HG03354 (cell line): Measurements from ENCODE around the gene GPRIN1.

Source experiments
- ATAC-seq: cut with Tn5 transposase; IDR thresholded peaks from one replicate; pipeline ENCODE4 v1.9.1; 2021; ENCODE audit warnings: mild to moderate bottlenecking; ENCODE audit not compliant: unreplicated experiment, poor library complexity, severe bottlenecking

GPRIN1 gene

DNA sequence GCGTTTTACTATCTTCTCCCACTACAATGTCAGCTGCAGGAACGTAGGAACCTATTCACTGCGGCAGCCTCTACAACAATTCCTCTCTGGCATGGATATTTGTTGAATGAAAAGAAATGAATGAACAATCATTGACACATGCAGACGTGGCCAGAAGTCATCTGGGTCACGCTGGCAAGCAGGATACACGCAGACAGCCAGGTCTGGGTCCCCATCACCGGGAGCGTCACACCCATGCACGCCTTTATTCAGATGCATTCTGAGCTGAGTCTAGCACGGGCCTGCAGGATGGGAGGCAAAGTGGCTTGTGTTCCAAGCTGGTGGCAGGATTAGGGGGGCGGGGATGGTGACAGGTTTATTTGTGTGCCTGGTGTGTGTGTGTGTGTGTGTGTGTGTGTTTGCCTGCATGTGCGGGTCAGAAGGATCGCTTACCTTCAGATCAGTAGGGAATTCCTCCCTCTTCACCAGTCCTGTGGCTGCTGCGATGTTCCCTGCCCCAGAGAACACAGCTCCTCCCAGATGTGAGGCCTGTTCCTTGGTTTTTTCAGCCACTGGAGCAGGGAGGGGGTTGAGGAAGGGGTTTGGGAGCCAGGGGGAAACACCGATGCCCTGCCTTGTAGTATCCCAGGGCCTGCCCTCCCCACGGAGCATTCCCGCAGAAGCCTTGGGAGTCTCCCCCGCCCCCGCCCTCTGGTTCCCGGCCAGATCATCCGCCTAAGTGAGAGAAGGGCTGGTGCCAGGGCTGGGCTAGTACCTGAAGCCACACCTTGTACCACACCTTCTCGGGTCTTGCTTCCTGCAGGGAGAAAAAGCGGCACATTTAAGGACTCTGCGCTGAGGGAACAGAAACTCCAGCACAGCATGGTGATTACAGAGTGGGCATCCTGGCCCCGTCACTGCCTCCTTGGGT is 16.3 kb upstream of the GPRIN1 start:
- ATAC-seq, result no peak

GRCh38 chr5:176625512-176625911 is 15.6 kb upstream of the GPRIN1 start:
- no peak for ATAC-seq

GRCh38 chr5:176624938-176625337 is 15.0 kb upstream of the GPRIN1 start:
- ATAC-seq, result no peak

DNA sequence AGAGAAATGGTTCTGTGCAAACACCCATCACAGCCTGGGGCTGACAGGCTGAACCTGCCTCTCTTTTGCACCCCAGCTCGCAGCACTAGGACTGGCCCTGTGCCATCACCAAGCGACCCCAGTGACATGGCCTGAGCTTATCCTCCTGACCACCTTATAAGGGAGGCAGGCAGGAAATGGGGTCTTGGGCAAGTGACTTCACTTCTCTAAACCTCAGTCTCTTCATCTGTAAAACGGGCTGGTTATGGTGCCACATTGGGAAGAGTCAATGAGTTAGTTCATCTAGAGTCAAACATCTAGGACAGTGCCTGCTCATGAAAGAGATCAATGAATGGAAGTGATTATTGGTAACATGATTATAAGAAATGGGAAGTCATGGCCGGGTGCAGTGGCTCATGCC is 14.2 kb upstream of the GPRIN1 start:
- ATAC-seq, result no peak

- no peak for ATAC-seq
These were observed 11.7 kb upstream of the GPRIN1 start for GRCh38 chr5:176621661-176622079.

GRCh38 chr5:176620333-176620981 is 10.5 kb upstream of the GPRIN1 start:
- no peak for ATAC-seq

DNA sequence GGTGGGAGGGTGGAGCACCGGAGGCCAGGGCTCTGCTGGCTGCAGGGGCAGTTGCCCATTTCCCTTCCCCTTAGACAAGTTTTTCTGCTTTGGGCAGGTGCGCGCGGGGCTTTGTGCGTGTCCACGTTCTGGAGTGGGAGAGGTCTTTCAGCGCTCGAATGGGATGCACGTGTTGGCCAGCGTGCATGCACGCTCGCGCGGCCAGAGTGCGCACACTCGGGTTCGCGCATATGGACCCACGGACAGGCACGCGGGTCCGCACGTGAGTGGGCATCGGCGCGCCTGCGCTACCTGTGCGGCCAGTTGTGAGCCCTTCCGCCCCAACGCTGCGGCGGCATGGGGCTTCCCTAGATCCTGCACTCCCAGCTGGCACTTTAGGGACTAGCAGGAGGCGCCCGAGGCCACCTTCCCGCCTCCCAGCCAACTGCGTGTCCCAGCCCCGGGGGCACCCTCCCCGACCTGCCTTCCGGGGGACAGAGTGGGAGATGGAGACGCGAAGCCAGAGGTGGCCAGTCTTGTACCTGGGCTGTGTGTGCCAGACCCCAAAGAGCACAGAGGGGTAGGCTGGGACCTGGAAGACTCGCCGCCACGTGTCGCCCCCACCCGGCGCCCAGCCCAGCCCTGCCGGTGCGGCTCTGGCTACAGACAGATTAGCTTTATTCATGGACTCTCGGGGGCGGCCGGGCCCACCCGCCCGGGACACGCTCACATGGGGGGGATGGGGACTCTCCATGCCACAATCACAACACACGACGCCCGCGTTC is 9.8 kb upstream of the GPRIN1 start:
- no peak for ATAC-seq

DNA sequence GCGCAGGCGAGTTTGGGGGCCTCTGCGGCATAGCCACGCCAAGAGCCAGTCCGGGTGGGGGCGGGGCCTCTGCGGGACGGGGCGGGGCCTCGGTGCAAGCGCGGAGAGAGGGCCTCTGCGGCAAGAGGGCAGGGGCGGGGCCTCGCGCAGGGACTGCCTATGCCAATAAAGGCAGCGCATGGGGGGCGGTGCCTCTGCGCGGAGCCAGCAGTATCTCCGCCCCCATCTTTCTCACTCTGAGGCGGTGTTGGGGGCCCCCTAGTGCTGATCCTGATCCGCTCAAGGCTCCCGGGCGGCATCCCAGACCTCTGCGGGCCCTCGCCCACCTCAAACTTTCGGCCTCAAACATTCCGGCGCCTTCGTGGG is 9.2 kb upstream of the GPRIN1 start:
- peak; percentile 80 for ATAC-seq

DNA sequence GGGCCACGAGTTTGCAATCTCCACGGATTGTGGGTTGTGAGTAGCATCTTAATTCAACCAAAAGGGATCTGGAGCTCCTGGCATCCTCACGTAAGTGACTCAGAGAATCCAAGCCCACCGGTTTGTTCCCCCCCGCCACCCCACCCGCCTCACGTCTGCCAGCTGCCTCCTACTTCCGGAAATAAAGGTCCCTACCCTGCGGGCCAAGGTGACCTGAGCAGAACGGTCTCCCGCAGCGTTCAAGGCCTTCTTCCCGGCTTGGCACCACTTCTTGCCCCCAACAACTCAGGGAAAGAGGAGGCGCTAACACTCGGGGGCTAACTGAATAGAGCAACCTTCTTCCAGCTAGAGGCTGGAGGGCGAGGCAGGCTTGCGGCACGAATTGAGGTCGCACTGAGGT is 8.8 kb upstream of the GPRIN1 start:
- ATAC-seq, result no peak

DNA sequence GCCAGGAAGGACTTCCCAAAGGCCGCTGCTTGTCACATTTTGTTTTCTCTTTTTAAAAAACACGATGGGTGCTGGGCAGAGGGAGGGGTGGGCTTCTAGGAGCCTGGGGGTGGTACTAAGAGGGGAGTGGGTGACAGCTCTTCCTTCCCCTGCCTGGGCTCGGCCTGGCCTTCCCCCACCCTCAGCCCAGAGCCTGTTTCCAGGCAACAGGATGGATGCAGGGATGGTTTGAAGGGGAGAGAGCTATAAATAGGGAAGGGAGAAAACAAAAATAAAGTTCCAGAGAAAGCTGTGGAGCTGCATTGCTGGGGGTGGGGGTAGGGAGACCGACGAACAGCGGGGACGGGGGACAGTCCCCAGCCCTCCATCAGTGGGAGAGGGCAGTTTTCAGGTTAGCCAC is 6.6 kb upstream of the GPRIN1 start:
- no peak for ATAC-seq

- ATAC-seq, result no peak
These were observed 5.0 kb upstream of the GPRIN1 start for GRCh38 chr5:176614805-176615478.

DNA sequence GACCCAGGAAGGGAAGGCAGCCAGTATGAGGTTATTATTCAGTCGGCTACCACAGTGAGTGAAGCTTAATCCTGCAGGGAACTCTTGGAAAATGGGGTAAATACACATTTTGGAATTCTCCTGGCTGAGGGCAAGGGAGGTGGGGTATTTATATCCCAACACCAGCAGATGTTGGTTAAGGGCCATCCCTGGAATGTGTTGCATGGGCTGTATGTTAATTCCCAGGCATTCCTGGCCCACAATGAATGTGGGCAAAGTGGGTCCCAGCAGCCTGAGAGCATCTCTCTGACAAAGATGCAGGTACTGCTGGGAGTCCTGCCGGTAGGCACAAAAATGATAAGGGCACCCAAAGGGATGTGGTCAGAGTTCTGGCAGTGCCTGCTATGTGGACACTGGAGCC is 2.9 kb upstream of the GPRIN1 start:
- no peak for ATAC-seq

DNA sequence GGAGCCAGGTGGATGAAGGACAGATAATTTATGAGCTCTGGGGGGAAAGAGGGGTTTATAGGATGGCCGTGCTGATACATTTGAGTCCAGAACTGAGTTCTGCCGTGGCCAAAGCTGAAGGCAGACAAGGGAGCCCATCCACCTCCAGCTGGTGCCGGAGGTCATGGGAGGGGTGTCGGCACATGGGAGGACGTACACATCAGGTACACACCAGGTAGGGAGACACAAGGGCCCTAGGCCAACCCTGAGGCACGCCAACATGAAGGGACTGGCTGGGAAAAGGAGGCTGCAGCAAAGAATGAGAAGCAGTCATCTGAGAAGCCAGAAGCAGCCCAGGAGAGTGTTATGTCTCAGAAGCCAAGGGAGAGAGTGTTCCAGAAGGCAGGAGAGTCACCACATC is 2.1 kb upstream of the GPRIN1 start:
- no peak for ATAC-seq

DNA sequence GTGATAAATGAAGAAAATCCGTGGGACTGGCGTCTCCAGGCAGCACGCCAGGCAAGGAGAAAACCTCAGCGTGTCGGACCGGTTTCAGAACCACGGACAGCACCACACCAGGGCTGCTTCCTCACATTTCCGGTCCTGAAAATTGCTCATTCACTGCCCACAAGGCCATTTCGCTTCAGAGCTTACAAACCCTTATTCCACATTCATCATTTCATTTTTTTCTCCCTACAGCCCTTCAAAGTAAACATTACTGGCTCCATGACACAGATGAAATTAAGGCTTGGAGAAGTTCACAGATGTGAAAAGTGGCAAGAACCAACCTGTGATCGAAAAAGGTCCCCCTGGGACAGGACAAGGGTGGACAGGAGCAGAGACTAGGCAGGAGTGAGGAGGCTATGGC is 1.5 kb upstream of the GPRIN1 start:
- no peak for ATAC-seq

GRCh38 chr5:176610435-176610773 is 448 bp upstream of the GPRIN1 start:
- peak; percentile 7 for ATAC-seq

DNA sequence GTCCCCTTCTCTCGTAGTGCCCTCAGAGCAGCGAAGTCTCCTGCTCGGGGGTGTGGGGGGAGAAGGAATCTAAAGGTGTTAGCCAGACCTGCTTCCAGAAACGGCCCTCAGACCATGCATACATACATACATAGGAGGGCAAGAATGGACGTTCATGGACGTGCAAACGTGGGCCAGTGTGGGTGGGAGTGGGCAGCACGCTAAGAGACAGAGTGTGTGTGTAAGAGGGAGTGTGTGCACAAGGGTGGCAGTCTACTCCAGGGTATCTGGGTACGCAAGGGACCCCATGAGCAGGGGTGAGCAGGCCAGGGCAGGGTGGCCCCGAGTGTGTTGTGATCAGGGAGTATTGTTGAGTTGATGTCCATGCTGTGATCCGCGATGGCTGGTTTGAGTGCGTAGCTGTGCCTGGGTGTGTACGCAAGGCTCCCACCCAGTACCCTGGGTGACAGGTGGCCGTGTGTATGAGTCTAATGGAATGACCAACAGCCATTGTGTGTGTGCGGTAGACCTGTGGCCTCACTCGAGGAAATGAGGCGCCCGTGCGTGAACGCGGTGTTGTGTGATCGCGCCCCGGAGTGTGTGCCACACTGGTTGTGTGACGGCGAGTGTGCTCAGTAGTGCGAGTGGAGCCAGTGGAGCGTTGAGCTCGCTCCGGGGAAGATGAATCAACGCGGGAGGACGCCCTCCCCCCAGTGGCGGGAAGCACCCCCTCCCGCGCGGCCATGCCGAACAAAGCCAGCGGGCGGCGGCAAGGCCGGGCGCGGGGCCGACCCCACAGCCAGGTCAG is 826 bp downstream of the GPRIN1 start:
- peak; percentile 34 for ATAC-seq

DNA sequence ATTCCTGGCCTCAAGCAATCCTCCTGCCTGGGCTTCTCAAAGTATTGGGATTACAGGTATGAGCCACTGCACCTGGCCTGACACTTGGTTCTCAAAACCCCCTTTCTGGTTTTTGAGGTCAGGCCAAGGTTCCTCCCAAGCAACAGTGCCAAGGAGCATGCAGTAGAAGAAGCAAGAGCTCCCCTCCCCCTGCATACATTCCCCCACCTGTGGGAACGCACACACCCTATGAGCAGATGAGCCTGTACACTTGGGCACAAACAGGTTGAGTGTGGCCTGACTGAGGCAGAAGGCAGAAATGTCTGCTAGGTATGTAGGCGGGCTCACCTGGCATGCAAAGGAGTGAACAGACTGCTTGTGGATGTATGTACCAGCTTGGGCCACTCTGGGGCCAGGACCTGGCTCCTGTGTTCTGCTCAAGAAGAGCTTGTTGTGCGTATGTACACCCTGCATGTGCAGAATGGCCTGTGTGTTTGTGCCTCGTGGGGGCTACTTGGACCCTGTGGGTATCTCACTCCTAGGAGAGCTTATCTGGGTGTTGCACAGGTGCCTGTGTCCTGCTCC is 1.7 kb downstream of the GPRIN1 start:
- ATAC-seq, result no peak

- ATAC-seq, result no peak
These were observed 3.1 kb downstream of the GPRIN1 start for GRCh38 chr5:176606875-176607274.

GRCh38 chr5:176606032-176606431 is 3.9 kb downstream of the GPRIN1 start:
- no peak for ATAC-seq
